Measurements from ENCODE around the gene PHKB.
"Not testable (repeated sequence)": the region's sequence is repeated elsewhere in the genome, so short reads cannot be mapped to it uniquely, and the experiment has no call there.

PHKB gene

DNA sequence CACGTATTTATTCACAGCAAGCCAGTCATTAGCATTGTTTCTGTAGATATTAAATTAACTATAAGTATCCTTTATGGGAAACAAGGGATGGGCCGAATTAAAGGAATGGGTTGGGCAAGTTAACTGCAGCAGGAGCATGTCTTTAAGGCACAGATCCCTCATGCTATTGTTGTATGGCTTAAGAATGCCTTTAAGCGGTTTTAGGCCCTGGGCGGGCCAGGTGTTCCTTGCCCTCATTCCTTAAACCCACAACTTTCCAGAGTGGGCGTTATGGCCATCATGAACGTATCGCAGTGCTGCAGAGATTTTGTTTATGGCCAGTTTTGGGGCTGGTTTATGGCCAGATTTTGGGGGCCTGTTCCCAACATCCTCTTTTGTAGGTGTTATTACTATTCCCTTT, 9.1 kb downstream of the PHKB start:
- DNase-seq, result no peak

DNA sequence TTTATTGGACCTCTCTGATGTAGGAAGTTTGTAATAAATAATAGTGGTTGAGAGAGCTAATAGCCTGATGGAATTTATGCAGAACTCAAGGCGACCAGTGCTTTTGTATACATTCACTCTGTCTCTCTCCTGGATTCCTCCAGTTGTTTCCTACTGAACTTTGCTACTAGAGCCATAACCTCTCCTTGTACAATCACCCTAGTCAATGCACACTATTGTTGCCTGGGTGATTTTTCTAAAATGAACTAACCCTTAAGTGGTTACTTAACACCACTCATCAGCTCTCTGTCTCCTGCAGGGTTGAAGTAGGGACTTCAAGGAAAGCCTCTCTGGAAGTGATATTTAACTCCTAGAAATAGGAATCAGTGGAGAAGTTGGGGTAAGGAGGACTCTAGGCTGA, 9.7 kb downstream of the PHKB start:
- DNase-seq, result no peak

DNA sequence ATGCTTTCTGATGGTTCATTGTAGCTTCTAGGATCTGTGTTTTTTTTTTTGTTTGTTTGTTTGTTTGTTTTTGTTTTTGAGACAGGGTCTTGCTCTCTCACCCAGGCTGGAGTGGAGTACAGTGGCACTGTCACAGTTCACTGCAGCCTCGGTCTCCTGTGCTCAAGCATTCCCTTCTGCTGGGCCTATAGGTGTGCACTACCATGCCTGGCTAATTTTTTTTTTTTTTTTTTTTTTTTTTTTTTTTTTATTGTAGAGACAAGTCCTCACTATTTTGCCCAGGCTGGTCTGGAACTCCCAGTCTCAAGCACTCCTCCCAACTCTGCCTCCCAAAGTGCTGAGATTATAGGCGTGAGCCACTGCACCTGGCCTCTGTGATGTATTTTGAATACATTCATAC, 11.9 kb downstream of the PHKB start:
- DNase-seq, result not testable (repeated sequence)

DNA sequence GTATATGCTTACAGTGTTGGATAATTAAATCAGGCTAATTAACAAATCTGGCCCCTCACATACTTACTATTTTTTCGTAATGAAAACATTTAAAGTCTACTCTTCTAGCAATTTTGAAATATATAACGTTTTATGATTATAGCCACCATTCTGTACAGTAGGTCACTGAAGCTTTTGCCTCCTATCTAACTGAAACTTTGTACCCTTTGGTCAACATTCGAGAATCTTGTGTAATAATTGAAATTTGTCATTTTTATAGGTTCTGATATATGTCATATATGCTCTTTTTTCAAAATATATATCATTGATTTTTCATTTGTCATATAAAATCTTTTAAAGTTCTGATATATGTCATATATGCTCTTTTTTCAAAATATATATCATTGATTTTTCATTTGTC, 12.7 kb downstream of the PHKB start:
- no peak for DNase-seq

DNA sequence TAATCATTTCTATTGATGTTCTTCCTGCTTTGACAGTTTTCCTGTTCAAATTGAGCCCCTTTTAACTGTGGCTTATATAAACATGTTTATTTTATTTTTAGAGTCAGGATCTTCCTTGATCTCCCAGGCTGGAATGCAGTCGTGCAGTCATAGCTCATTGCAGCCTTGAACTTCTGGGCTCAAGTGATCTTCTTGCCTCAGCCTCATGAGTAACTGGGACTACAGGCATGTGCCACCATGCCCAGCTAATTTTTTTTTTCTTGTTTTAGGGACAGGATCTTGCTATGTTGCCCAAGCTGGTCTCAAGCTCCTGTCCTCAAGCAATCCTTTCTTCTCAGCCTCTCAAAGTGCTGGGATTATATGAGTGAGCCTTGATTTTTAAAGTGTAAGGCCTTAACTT, 14.7 kb downstream of the PHKB start:
- no peak for DNase-seq

DNA sequence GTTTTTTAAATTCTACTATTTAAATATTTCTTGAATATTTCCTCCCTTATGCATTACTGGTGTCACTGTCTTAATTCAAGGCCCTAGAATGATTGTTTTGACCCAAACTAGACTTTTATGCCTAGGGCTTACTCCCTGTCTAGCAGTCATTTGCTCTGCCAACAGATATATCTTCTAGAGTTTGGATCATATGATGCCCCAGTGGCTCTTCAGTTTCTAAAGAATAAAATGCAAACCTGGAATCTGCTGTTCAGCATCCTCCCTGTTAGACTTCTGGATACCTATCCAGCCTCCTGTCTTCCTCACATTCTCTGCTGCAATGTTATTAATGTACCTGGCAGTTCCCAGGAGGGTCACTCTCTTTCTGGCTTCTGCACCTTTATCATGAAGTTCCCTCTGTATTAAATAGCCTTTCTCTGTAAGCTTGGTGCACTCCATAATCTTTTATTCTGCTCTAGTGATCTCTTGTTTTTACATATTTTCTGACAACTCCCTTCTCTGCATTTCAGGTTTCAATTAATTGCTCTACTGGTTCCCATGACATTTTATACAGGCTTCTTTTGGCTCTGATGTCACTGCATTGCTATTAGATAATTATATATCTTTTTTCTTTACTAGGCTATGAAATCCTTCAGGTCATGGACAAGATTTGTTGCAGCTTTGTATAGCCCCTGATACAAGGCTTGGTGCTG, 15.7 kb downstream of the PHKB start:
- DNase-seq, result no peak

DNA sequence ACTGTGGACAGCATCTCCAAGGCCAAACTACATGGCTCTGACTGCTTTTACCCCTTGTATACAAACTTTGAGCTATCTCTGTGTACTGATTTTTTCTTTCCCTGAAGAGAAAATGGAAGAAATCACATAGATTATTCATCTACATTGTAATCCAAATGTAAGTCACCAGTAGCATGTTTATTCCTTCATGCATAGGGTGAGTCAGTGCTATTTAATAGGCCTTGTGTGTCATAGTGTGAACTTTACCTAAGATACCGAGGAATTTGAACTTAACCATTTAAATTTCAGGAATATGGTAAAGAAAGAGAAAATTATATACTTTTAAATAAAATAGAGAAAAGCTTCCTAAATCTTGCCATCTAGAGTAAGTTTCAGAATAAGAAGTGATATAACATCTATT, 16.5 kb downstream of the PHKB start:
- DNase-seq, result no peak

DNA sequence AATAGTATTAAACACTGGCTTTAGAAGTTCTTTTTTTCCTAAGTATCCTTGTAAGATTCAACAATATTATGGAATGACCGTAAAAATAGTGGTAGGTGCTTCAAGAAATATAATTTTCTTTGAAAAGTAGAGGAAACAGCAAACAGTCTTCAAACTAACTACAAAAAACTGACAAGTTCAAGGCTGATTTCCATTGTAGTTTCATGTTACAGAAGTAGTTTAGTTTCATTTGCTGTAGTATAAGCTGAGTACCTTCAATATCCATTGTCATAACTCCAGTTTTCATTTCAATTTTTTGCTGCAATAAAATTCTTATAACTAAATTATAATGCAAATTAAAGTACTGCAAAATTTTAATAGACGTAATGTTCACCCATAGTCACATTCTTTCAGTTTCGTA, 19.3 kb downstream of the PHKB start:
- DNase-seq, result no peak

DNA sequence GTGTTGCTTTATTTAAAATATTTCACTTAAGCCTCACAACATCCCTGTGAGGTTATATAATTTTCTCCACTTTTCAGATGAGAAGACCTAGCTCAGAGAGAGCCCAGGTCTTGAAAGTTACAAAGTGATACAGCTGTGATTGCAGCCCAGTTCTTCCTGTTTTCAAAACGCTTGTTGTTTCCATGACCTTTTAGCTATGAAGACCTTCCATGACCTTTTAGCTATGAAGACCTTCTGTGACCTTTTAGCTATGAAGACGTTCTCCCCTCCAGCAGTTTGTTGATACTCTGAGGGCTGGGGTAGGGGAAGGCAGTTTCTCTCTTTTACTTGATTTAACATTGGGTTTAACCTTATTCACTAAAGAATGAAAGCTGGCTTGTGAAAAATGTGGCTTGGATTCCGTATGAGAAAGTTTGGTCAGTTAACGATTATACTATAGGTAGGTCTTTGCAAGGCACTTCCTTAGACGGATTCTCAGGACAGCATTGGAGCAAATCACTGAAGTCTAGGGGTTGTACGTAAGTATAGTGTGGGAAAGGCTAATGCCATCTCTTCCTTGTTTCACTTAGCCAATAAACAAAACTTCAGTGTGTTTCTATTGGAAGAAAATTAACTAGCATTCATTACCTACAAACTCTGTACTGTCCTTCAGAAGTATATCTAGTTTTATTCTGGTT, 20.7 kb downstream of the PHKB start:
- DNase-seq, result peak in 3 of 4 experiments; percentile 15 to 35 (median 30)

DNA sequence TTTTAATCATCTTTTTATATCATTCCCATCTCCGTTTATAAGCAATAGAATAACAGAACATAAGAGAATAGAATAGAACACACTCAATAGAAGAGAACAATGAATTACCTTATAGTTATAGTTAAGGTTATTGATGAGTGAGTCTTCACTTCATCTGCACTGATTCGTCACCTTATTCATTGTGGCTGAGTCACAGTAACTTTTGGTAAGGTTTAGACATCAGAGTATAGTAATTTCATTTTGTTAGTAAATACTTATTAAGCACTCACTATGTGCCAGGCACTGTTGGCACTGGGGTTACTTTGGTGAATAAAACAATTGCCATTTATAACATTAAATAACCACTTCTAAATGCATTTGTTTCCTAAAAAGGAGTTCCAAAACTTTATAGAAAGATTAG, 22.5 kb downstream of the PHKB start:
- no peak for DNase-seq

DNA sequence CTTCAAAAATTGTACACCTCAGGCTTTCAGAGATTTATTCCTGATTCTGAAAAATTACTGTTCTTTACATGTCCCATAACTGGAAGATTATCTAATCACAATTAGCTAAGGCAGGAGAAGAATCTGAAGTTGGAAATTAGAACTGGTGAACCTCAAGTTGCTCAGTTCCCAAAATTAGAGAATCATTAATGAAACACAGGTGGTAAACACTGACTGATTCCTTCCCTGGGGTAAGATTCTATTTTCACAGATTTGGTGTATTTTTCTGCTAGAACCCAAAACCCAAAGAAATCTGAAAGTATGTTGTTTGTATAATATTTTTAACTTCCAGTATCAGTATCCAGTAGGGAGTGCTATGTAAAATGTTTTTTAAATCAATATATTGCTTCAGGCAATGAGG, 25.7 kb downstream of the PHKB start:
- no peak for DNase-seq

DNA sequence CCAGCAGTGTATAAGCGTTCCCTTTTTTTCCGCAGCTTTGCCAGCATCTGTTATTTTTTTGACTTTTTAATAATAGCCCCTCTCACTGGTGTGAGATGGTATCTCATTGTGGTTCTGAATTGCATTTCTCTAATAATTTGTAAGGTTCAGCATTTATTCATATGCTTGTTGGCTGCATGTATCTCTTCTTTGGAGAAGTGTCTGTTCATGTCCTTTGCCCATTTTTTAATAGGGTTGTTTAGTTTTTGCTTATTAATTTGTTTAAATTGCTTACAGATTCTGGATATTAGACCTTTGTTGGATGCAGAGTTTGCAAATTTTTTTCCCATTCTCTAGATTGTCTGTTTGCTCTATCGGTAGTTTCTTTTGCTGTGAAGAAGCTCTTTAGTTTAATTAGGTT, 26.9 kb downstream of the PHKB start:
- DNase-seq, result no peak

DNA sequence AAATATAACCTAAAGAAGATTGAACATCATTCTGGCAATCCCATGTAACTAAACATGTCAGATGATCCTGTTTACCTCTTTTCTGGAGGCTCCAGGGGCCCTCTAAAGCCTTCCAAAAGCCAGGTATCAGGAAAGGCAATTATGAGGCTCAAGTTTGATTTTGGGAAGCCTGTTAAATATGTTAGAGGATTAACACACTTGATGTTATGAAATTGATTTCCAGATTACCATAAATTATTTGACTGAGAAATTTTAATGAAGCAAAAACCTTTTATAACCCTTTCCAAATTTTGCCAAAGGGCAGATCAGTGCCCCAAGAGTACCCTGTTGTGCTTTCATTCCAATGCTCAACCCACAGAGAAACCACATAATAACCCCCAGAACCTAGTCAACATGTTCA, 29.3 kb downstream of the PHKB start:
- DNase-seq, result no peak

DNA sequence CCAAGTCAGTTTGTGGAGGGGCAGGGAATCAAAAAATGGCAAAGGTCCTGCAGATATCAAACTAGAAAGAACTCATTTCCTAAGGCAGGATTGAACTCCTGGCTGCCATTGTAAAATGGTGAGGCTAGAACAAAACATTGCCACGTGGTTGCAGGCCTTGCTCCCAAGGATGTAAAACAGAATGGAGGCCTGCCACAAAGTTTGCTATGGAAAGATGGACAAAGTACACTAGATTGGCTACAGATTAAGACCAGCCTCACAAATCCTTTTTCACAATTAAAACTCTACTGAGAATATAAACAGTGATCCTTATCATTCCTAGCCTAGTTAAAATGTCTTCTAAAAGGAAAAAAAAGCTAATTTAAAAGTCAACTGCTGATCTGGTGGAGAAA, 30.9 kb downstream of the PHKB start:
- no peak for DNase-seq

DNA sequence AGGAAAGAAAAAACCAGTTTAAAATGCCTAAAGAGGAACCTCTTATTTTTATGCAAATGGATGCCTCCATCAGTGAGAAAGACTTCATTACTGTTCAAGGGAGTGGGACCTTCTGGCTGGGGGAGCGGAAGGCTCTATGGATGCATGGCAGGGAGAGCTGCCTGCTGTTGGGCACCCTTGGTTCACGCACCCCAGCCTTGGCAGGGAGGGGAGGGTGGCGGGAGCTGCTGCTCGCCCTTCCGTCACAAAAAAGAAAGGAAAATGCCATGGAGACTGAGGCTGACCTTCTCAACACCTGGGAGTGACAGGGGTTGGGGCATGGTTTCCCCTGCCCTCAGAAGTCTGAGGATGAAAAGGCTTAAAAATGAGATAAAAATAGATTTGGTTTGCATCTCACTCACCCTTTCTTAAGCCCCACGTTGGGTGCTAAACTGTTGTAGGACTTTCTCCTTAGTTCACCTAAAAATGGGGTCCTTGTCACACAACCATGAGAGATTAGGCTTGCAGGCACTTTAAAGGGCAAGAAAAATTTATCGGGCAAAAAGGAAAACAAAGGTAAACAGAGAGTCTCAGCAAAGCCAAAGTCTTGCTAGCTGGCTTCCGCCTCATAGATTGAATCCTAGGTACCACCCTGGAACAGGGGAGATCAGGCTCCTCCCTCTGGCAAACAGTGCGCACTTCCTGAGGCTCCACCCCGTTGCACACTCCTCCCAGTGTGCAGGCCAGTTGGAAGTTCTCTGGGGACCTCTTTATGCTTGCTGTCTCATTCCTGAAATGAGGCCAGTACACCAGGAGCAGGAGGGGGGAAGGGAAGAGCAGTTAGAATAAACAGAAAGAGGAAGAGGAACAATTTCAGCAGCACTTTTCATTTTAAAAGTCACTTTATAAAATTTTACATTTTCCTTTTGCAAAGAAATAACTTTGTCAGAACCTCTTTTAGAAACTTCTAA, 31.6 kb downstream of the PHKB start:
- peak; percentile 83 to 93 (median 90) for DNase-seq

DNA sequence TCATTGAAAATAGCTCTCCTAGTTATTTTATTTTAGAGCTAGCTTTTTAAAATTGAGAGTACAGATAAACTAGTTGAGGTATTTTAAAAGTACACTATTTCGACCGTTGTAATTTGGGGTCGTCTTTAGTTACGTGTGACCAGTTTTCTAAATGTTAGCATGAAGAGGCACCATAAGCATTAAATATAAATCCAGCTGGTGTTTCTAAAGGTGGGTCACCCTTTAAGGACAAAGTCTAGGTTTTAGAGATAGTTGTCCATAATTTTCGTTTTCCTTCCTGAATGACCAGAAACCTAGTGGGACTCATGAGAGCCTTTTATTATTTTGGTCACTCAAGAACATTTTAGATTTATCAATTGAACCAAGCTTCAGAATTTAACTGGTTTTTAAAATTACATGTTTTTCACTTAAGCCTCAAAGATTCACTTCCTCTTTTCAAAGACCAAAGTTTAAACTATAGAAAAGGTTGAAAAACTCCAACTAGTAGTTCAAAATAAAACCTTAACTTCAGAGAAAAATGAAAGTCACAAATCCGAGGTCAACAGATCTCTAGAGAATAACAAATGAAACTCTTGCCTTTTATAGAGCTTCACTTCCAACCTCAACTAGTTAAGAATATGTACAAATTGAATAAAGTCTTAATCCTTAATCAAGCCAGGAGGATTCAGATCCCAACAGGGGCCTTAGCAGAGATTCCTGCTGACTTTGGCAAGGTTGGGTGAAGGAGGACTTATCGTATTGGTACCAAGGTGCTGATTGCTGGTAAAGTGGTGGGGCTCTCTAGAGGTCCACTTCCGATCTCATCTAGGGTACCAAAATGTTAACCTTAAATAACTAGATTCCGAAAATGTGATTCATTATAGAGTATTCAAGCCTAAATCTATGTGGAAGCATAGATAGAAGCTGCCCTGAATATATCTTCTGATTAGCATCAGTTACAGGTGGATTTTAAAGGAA, 32.5 kb downstream of the PHKB start:
- DNase-seq, result peak in 3 of 4 experiments; percentile 11 to 65 (median 43)

DNA sequence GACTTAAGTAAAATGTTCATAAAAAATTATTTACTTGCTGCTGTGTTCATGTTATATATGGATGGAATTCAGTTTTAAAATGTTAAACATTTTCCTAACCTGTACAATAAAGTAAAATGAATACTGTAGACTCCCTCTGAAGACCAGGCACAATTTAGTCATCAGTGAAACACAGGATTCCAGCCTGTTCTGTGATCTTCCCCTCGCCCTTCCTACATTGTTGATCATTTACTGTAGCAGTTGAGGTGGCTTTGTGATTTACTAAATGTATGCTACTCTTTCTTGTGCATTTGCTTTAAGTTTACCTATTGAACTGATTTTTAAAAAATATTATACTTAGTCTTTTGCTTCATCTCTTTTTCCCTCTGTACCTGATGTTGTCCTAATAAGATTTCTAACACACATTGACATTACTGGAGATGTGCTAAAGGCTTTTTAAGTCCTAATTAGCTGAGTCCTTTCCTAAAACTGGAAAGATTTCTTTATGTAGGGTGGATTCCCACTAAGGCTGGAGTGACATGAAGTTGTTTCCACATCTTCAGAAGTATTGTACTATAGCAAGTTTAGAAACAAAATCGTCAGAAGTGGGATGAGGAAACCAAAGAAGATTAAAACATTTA, 38.1 kb downstream of the PHKB start:
- no peak for DNase-seq

DNA sequence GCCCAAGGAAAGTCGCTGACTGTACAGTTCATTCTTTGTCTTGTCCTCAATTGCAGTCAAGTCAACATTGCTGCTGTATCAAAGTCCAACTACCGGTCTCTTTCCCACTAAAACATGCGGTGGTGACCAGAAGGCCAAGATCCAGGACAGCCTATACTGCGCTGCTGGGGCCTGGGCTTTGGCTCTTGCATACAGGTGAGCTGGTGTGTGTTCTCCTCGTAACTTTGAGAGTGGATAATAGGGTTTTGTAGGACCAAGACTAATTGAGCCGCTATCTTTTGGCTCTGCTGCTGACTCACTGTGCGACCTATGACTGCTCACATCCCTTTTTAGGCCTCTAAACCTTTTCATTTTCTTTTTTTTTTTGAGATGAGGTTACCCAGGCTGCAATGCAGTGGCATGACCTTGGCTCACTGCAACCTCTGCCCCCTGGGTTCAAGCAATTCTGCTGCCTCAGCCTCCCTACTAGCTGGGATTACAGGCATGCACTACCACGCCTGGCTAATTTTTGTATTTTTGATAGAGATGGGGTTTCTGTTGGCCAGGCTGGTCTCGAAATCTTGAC, 38.7 kb downstream of the PHKB start:
- DNase-seq, result no peak

DNA sequence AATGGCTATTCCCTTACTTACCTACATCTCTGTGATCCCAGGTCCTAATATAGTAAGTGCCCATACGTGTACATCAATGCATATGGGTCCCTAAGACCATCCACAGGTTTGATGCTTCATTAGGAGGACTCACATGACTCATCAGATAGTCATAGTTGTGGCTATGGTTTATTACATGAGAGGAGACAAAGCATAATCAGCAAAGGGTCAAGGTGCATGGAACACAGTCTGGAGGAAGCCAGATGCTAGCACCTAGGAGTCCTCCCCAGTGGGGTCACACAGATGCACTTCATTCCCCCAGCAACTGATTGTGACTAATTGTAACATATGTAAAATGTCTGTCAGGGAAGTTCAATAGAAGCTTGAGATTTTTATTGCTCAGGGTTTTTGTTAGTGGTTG, 42.8 kb downstream of the PHKB start:
- no peak for DNase-seq

DNA sequence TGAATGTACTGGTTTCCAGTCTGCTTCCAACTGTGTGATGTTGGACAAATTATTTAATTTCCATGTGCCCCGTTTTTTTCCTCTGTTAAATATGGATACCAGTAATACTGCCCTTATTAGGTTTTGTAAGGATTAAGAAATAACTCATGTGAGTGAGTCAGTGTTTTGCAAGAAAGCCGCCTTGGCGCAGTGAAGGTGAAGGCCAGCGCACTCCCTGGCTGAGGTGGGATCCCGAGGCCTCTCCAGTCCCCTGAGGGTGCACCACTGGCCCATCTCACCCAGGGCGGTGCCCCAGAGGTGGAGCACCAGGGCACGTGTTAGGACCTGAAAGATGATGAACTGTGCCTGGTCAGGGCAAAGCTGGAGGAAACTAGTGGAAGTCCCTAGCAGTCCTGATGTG, 43.5 kb downstream of the PHKB start:
- DNase-seq, result no peak

DNA sequence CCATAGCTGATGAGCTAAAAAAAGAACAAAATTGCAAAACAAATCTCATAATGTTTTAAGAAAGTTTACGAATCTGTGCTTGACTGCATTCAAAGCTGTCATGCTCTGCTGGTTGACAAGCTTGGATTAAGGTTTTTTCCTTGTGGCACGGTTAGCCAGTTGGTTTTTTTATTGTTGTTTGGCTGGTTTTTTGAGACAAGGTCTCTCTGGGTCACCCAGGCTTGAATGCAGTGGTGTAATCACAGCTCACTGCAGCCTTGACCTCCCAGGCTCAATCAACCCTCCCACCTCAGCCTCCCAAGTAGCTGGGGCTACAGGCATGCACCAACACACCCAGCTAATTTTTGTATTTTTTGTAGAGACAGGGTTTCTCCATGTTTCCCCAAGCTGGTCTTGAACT, 45.7 kb downstream of the PHKB start:
- no peak for DNase-seq

DNA sequence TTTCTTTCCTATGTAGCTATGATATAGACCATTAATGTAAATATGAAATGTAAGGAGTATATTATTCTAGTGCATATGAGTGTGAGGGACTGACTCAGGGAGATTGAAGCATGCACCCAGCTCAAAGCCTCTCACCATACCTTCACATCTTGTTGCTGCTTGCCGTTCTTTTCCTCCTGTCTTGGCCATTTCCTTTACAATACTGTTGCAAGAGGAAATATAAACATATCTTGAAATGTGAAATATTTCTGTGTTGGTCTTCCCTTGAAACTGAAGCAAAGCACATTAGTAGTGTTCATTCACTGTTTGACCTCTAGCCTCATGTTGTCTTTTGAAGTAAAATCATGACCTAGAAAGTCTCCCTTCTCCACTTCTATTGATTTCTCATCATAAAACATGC, 46.6 kb downstream of the PHKB start:
- DNase-seq, result no peak
